Activated T-cell treated with anti-CD3 and anti-CD28 coated beads for 48 hours (primary cell): ENCODE measurements around the gene SRP72.
"Not testable (repeated sequence)": the region's sequence is repeated elsewhere in the genome, so short reads cannot be mapped to it uniquely, and the experiment has no call there.

ENCODE experiments used
- DNase-seq: peaks from one replicate; pipeline ENCODE4 v3.0.0-alpha.2; 2020; ENCODE audit warnings: low read depth

SRP72 gene

GRCh38 chr4:56467284-56468096, at the start of gene SRP72:
SRP72 (plus strand) TSS chr4:56467617; CDS start chr4:56467636, 19 bp downstream.
- DNase-seq, result peak; percentile 83

- no peak for DNase-seq
Observed at GRCh38 chr4:56424176-56424575, 43.2 kb upstream of the SRP72 start.

- DNase-seq, result no peak
Observed at GRCh38 chr4:56424697-56425514, 42.5 kb upstream of the SRP72 start.

- no peak for DNase-seq
Observed at GRCh38 chr4:56425518-56425917, 41.9 kb upstream of the SRP72 start.

- no peak for DNase-seq
Observed at GRCh38 chr4:56426273-56426672, 41.1 kb upstream of the SRP72 start.

GRCh38 chr4:56427179-56427578, 40.2 kb upstream of the SRP72 start:
- no peak for DNase-seq

- no peak for DNase-seq
Observed at GRCh38 chr4:56430203-56430602, 37.2 kb upstream of the SRP72 start.

GRCh38 chr4:56433280-56433679, 34.1 kb upstream of the SRP72 start:
- DNase-seq, result no peak

GRCh38 chr4:56434599-56435139, 32.7 kb upstream of the SRP72 start:
- peak; percentile 38 for DNase-seq

GRCh38 chr4:56435140-56435926, 32.1 kb upstream of the SRP72 start, which contains the start of gene PPAT:
PPAT (minus strand) TSS chr4:56435615; CDS start chr4:56435477, 138 bp downstream.
- DNase-seq, result peak; percentile 97

- DNase-seq, result no peak
Observed at GRCh38 chr4:56438766-56439165, 28.7 kb upstream of the SRP72 start.

- DNase-seq, result no peak
Observed at GRCh38 chr4:56440983-56441382, 26.4 kb upstream of the SRP72 start.

- DNase-seq, result no peak
Observed at GRCh38 chr4:56444719-56445118, 22.7 kb upstream of the SRP72 start.

- DNase-seq, result no peak
Observed at GRCh38 chr4:56445699-56446098, 21.7 kb upstream of the SRP72 start.

- no peak for DNase-seq
Observed at GRCh38 chr4:56448301-56448700, 19.1 kb upstream of the SRP72 start.

GRCh38 chr4:56449475-56449874, 17.9 kb upstream of the SRP72 start:
- not testable (repeated sequence) for DNase-seq

GRCh38 chr4:56450342-56450741, 17.1 kb upstream of the SRP72 start:
- DNase-seq, result no peak

GRCh38 chr4:56460085-56460484, 7.3 kb upstream of the SRP72 start:
- no peak for DNase-seq

- DNase-seq, result no peak
Observed at GRCh38 chr4:56462157-56462556, 5.3 kb upstream of the SRP72 start.

- no peak for DNase-seq
Observed at GRCh38 chr4:56463711-56464110, 3.7 kb upstream of the SRP72 start.

GRCh38 chr4:56464581-56464980, 2.8 kb upstream of the SRP72 start:
- no peak for DNase-seq
